ENCODE measurements around the gene NAALADL2.

NAALADL2 gene

GRCh38 chr3:175001091-175001490 lies 142.0 kb downstream of the NAALADL2 start:
- DNase-seq: no peak

- DNase-seq: no peak
These were observed 143.6 kb downstream of the NAALADL2 start for GRCh38 chr3:175002732-175003143.

- no peak for DNase-seq
These were observed 144.5 kb downstream of the NAALADL2 start for GRCh38 chr3:175003590-175003989.

- no peak for DNase-seq
These were observed 146.1 kb downstream of the NAALADL2 start for GRCh38 chr3:175005193-175005592.

- DNase-seq: no peak
These were observed 146.7 kb downstream of the NAALADL2 start for GRCh38 chr3:175005881-175006280.

- no peak for DNase-seq
These were observed 148.2 kb downstream of the NAALADL2 start for GRCh38 chr3:175007306-175007705.

GRCh38 chr3:175009295-175009694 lies 150.2 kb downstream of the NAALADL2 start:
- DNase-seq: no peak

GRCh38 chr3:175015056-175015635 lies 156.0 kb downstream of the NAALADL2 start:
- DNase-seq: no peak

- no peak for DNase-seq
These were observed 160.0 kb downstream of the NAALADL2 start for GRCh38 chr3:175018946-175019727.

- DNase-seq: no peak
These were observed 161.0 kb downstream of the NAALADL2 start for GRCh38 chr3:175020101-175020500.

- no peak for DNase-seq
These were observed 170.7 kb downstream of the NAALADL2 start for GRCh38 chr3:175029828-175030227.

GRCh38 chr3:175039875-175040274 lies 180.7 kb downstream of the NAALADL2 start:
- no peak for DNase-seq

GRCh38 chr3:175041369-175041768 lies 182.2 kb downstream of the NAALADL2 start:
- no peak for DNase-seq

- no peak for DNase-seq
These were observed 187.5 kb downstream of the NAALADL2 start for GRCh38 chr3:175046601-175047000.

- no peak for DNase-seq
These were observed 188.7 kb downstream of the NAALADL2 start for GRCh38 chr3:175047786-175048185.

- DNase-seq: no peak
These were observed 198.3 kb downstream of the NAALADL2 start for GRCh38 chr3:175057401-175057800.

- no peak for DNase-seq
These were observed 200.7 kb downstream of the NAALADL2 start for GRCh38 chr3:175059788-175060187.

- DNase-seq: no peak
These were observed 206.4 kb downstream of the NAALADL2 start for GRCh38 chr3:175065497-175065896.

GRCh38 chr3:175066617-175067415 lies 207.7 kb downstream of the NAALADL2 start:
- no peak for DNase-seq

- no peak for DNase-seq
These were observed 209.5 kb downstream of the NAALADL2 start for GRCh38 chr3:175068587-175068986.

GRCh38 chr3:175070946-175071345 lies 211.8 kb downstream of the NAALADL2 start:
- no peak for DNase-seq

GRCh38 chr3:175073219-175073905 lies 214.2 kb downstream of the NAALADL2 start:
- no peak for DNase-seq

- no peak for DNase-seq
These were observed 216.1 kb downstream of the NAALADL2 start for GRCh38 chr3:175075269-175075668.
